ENCODE measurements around the gene ATPAF2. TPM values are rescaled to one million over a fixed set of nuclear protein-coding genes. Genes with fewer than 3 reads are reported as not detected.

The ATPAF2 gene
- total and polyA plus RNA-seq, 10 of the 15 experiments (the other 5 are each of a cell fraction or from before 2014, with no cell fraction given), result 6.5 to 33.0 (median 26.5) TPM

DNA sequence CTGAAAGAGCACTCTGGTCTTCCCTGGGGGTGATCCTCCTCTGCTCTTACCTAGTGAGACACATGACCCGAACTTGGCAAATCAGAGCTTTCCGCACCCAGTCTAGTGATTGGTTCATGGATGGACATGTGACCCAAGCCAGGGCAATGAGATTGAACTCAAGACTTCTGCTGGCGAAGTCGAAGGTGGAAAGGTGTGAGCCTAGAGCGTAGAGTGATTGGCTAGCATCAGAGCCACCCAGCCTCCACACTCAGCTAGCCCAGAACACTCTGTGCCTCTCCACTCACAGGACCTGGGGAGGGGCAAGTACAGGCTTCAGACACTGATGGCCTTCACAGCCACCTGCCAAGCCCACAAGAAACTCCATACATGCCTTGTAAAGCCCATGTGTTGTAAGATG is 17.6 kb downstream of the ATPAF2 start:
- ATAC-seq, result no peak
- DNase-seq (ENCODE audit: low read depth, low spot score), result no peak
- intact Hi-C loops (cut with micrococcal nuclease; ENCODE audit: unreplicated experiment) (no loop called here), in situ Hi-C loops (cut with MboI) (no loop called here)
- Histone ChIP-seq H3K27ac (ENCODE audit: control insufficient read depth, insufficient read depth) (no peak overlapping the region), H3K9ac (ENCODE audit: control insufficient read depth, insufficient read depth, low read length) (no peak overlapping the region), H2AFZ (ENCODE audit: control insufficient read depth, low read depth, low read length) (no peak overlapping the region), H3K27me3 (replicated peaks in 1 of 2; ENCODE audit: control insufficient read depth in 2 of 2, insufficient read depth in 2 of 2, low read length in 1 of 2) (no peaks in the 10 kb centered on the region), H3K36me3 (ENCODE audit: control insufficient read depth in 2 of 2, insufficient read depth in 2 of 2, low read length in 1 of 2) (peaks cover 7 to 12% of the 10 kb centered on the region in 2 experiments; a peak in 3 of 4 replicates), H3K9me3 (replicated peaks; ENCODE audit: control insufficient read depth, insufficient read depth, low read length) (no peaks in the 10 kb centered on the region), H3K4me2 (ENCODE audit: control insufficient read depth, insufficient read depth) (no peak overlapping the region), H3K79me2 (ENCODE audit: control insufficient read depth, insufficient read depth, low read length) (no peaks in the 10 kb centered on the region), H3K4me3 (no peak overlapping the region), H3K4me1 (ENCODE audit: control insufficient read depth, insufficient read depth, low read length) (peaks cover 14% of the 10 kb centered on the region), H4K20me1 (ENCODE audit: control insufficient read depth, insufficient read depth) (0 out of 2 replicates have a peak, but pooled peaks cover 5% of the 10 kb centered on the region)
- 98% methylated on average over 5 of the region's 5 CpGs for WGBS (ENCODE audit: insufficient coverage, insufficient replicate concordance, low lambda C conversion rate, missing lambda C conversion rate)
- SMC1A ChIA-PET (ENCODE audit: uncharacterized antibody, unreplicated experiment), result no interaction called here
- no TSS peak for BruUV-seq (replicated peaks)
- TF ChIP-seq HDAC6 (IDR thresholded peaks at IDR 0.05; ENCODE audit: unreplicated experiment), result no peak
- no peak for TF ChIP-seq CBX3 (IDR thresholded peaks at IDR 0.05; ENCODE audit: borderline replicate concordance, low read depth)
- TF ChIP-seq, protein P1, sequence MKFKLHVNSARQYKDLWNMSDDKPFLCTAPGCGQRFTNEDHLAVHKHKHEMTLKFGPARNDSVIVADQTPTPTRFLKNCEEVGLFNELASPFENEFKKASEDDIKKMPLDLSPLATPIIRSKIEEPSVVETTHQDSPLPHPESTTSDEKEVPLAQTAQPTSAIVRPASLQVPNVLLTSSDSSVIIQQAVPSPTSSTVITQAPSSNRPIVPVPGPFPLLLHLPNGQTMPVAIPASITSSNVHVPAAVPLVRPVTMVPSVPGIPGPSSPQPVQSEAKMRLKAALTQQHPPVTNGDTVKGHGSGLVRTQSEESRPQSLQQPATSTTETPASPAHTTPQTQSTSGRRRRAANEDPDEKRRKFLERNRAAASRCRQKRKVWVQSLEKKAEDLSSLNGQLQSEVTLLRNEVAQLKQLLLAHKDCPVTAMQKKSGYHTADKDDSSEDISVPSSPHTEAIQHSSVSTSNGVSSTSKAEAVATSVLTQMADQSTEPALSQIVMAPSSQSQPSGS (IDR thresholded peaks at IDR 0.05; ENCODE audit: low read length), result no peak
- no peak for TF ChIP-seq TCF7 (IDR thresholded peaks at IDR 0.05; ENCODE audit: borderline replicate concordance)
- TF ChIP-seq, protein P2, sequence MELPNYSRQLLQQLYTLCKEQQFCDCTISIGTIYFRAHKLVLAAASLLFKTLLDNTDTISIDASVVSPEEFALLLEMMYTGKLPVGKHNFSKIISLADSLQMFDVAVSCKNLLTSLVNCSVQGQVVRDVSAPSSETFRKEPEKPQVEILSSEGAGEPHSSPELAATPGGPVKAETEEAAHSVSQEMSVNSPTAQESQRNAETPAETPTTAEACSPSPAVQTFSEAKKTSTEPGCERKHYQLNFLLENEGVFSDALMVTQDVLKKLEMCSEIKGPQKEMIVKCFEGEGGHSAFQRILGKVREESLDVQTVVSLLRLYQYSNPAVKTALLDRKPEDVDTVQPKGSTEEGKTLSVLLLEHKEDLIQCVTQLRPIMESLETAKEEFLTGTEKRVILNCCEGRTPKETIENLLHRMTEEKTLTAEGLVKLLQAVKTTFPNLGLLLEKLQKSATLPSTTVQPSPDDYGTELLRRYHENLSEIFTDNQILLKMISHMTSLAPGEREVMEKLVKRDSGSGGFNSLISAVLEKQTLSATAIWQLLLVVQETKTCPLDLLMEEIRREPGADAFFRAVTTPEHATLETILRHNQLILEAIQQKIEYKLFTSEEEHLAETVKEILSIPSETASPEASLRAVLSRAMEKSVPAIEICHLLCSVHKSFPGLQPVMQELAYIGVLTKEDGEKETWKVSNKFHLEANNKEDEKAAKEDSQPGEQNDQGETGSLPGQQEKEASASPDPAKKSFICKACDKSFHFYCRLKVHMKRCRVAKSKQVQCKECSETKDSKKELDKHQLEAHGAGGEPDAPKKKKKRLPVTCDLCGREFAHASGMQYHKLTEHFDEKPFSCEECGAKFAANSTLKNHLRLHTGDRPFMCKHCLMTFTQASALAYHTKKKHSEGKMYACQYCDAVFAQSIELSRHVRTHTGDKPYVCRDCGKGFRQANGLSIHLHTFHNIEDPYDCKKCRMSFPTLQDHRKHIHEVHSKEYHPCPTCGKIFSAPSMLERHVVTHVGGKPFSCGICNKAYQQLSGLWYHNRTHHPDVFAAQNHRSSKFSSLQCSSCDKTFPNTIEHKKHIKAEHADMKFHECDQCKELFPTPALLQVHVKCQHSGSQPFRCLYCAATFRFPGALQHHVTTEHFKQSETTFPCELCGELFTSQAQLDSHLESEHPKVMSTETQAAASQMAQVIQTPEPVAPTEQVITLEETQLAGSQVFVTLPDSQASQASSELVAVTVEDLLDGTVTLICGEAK (IDR thresholded peaks at IDR 0.05; ENCODE audit: borderline replicate concordance), result no peak
- TF ChIP-seq YBX1 (IDR thresholded peaks at IDR 0.05), result no peak
- TF ChIP-seq NFYB (IDR thresholded peaks at IDR 0.05; ENCODE audit: insufficient read depth, low read depth, low read length), result 0 out of 2 replicates have a peak, but pooled peaks have one; percentile 36
- CTCF ChIA-PET, result no interaction called here
- no peak for FAIRE-seq
- RAD21 ChIA-PET (ENCODE audit: unreplicated experiment), result no interaction called here
- POLR2A ChIA-PET, result no interaction called here
